CD4-positive, alpha-beta T cell treated with Interleukin-12 subunit alpha and Interleukin-12 subunit beta, for 1 hour (primary cell): ENCODE results near the gene RANBP1.

Experiments used
- DNase-seq: peaks from one replicate; pipeline ENCODE4 v3.0.0-alpha.2; 2020

Gene RANBP1

DNA sequence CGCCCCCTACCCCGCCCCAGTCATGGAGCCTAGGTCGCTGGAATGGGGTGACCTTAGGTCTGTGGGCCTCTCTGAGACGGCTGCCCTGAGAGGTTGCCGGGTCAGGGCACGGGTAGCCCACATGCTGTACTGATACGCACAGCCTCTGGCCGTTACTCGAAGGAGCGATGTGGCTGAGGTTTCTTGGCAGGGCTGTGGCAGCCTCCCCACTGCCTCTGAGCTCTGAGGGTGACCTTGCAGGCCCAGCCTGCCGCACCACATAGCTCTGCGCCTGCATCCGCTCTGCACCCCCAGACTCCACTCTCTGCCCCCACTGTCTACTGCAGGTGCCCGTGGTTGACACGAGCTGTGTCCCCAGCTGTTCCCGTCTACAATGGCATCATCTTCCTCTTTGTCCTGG is 23.0 kb downstream of the RANBP1 start:
- no peak for DNase-seq

DNA sequence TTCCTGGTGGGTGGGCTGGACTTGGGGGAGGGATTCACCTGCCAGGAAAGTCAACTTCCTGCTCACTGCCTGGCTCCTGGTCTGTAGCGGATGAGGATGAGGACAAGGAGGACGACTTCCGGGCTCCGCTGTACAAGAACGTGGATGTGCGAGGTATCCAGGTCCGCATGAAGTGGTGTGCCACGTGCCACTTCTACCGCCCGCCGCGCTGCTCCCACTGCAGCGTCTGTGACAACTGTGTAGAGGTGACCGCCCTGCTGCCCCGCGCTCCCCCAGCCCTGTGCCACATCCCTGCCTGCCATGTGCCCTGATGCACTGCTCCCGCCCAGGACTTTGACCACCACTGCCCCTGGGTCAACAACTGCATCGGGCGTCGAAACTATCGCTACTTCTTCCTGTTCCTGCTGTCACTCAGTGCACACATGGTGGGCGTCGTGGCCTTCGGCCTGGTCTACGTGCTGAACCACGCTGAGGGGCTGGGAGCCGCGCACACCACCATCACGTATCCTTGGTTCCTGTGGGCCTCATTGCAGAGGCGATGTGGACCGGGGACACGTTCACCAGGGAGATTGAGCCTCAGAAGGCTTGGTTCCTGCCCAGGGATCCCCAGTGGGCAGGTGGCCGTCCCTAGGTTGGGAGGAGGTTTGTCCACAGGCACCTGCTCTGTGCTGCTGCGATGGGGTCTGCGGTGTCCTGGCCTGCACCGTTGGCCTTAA is 23.6 kb downstream of the RANBP1 start:
- DNase-seq, result no peak

DNA sequence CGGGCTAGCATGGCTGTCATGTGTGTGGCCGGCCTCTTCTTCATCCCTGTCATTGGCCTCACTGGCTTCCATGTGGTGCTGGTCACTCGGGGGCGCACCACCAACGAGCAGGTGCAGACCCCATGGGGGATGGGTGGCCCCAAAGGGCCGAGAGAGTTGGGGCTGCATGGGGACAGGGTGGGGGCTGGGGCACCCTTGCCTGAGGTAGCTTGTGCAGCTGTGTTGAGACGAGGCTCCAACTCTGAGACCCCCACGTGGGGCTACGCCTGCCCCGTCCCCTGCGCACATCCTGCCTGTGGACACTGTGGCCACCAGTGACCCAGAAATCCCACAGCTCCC is 24.2 kb downstream of the RANBP1 start:
- no peak for DNase-seq

DNA sequence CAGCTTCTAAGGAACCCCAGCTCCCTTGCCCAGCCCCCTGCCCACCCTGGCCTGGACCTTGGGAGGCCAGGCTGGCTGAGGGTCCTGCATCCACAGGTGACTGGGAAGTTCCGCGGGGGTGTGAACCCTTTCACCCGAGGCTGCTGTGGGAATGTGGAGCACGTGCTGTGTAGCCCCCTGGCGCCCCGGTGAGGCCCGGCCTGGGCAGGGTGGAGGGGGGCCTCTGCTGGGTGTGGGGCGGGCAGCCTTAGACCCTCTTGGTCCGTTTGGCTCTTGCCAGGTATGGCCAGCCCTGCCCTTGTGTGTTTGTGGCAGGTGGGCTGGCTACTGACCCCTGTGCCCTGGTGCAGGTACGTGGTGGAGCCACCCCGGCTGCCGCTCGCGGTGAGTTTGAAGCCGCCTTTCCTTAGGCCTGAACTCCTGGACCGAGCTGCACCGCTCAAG is 24.6 kb downstream of the RANBP1 start:
- DNase-seq, result no peak

DNA sequence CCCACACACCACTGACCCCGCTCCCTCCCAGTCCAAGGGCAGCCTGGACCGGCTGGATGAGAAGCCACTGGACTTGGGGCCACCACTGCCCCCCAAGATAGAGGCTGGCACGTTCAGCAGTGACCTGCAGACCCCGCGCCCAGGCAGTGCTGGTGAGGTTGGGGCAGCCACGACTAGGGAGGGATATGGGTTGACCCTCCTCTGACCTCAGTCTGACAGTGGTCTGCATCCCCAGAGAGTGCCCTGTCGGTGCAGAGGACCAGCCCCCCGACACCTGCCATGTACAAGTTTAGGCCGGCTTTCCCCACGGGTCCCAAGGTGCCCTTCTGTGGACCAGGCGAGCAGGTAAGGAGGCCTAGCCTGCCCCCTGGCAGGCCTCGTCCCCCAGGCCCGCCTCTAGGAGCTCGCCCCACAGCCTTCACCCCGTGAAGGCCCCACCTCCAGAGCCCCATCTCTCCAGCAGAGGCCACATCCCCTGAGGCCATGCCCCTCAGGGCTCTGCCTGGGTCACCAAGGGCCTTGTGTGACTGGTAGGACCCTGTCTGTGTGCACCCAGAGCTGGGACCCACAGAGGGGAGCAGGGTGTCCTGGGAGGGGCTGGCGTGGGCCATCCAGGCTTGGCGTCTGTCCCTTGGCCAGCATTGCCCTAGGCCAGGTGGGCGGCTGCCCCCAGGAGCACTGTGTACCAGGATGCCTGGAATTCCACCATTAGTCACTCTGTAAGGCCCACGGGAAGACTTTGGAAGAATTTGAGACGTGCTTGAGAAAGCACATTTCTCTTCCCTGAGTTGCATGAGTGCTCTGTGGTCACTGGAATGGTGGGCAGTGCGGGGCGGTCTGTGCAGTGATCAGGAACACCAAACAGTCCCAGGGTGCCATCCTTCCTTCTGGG is 25.5 kb downstream of the RANBP1 start:
- no peak for DNase-seq

DNA sequence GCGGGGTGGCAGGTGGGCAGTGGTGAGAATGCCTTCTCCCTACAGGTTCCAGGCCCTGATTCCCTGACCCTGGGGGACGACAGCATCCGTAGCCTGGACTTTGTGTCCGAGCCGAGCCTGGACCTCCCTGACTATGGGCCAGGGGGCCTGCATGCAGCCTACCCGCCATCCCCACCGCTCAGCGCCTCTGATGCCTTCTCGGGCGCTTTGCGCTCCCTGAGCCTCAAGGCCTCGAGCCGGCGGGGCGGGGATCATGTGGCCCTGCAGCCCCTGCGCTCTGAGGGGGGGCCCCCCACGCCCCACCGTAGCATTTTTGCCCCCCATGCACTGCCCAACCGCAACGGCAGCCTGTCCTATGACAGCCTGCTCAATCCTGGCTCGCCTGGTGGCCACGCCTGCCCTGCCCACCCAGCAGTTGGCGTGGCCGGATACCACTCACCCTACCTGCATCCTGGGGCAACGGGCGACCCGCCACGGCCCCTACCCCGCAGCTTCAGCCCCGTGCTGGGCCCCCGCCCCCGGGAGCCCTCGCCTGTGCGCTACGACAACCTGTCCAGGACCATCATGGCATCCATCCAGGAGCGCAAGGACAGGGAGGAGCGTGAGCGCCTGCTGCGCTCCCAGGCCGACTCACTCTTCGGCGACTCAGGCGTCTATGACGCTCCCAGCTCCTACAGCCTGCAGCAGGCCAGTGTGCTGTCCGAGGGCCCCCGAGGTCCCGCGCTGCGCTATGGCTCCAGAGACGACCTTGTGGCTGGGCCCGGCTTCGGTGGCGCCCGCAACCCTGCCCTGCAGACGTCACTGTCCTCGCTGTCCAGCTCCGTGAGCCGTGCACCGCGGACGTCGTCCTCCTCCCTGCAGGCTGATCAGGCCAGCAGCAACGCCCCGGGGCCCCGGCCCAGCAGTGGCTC is 27.1 kb downstream of the RANBP1 start:
- DNase-seq, result no peak

DNA sequence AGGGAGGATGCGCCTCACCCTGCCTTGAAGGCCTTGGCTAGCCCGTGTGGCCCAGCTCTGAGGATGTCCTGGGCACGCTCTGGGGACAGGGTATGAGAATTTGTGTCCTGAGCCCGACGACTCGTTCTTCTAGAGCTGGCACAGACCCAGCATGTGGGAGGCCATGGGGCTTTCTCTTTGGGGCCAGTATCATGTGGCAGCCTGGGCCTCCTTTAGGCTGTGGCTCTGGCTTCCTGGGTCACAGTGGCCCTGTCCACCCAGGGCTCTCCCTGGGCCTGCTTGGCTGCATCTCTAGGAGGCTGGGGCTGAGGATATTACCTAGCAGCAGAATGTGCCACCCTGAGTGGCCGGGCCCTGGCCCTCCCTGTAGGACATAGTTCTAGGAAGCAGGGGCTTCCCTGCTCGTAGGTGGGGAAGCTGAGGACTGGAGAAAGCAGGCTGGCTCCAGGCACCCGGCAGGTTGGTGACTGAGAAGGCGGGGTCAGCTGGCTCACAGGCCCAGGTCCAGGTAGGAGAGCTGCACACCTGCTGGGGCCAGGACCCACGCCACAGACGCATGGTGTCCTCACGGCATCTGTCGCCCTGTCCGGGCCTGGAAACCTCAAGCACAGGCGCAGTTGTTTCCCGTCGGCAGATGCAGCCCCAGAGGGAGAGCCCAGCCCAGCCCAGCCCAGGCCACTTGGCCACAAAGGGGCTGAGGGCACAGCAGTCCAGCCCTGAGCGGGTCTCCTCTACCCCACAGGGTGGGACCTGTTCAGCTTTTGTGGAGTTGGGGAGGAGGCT is 28.2 kb downstream of the RANBP1 start:
- DNase-seq, result no peak

DNA sequence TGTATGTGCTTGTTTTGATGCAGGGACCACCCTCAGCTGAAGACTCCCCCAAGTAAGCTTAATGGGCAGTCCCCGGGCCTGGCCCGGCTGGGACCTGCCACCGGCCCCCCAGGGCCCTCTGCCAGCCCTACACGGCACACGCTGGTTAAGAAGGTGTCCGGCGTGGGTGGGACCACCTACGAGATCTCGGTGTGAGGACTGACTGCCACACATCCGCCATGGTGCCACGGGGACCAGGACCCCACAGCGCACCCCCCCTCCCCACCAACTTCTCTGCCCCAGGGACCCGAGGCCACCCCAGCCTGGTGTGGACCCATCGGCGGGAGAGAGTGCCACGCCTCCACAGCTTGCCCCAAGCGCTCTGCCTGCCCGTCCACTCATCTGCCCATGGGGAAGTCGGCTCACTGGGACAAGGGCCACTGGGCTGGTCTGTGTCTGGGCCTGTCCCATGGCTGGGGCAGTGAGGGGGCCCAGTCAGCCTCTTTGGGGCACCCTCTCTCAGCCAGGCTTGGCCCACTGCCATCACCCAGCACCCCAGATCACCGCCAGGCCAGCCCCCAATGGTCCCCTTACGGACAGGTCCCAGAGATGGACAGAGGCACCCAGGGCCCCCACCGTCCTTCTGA is 29.4 kb downstream of the RANBP1 start:
- no peak for DNase-seq

DNA sequence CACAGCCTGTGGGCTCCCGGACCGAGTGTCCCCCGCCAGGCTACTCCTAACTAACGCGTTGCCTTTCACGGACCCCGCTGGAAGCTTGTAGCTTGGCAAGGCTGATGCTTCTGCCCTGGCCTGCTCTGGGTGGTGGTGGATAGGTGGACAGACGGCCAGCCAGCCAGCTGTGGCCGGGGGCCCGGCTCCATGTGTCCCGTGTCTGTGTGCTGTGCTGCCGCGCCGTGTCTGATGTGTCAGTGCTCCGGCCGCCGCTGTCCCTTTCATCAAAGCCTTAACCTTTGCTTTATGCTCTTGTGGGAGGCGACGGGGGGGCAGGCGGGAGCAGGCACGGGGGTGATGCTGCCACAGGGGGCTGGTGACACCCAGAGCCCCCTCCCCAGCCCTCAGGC is 29.9 kb downstream of the RANBP1 start:
- no peak for DNase-seq

DNA sequence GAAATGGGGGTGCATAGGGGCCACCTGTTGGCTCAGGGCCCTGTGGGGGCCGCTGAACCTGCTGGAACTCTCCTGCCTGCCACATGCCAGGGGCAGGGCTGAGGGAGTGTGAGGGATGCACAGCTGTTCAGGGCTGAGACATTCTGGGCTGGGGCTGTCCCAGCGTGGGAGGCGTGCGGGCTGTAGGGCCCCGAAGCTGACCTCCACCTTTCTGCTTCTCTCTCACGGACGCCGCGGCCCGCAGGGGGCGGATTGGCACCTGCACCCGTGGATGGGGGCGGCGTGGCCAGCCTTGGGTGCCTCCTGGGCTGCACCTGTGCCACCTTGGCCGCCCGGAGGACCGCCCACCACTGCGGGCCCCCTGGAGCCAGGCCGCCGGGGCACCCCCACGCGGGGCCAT is 30.9 kb downstream of the RANBP1 start:
- no peak for DNase-seq

DNA sequence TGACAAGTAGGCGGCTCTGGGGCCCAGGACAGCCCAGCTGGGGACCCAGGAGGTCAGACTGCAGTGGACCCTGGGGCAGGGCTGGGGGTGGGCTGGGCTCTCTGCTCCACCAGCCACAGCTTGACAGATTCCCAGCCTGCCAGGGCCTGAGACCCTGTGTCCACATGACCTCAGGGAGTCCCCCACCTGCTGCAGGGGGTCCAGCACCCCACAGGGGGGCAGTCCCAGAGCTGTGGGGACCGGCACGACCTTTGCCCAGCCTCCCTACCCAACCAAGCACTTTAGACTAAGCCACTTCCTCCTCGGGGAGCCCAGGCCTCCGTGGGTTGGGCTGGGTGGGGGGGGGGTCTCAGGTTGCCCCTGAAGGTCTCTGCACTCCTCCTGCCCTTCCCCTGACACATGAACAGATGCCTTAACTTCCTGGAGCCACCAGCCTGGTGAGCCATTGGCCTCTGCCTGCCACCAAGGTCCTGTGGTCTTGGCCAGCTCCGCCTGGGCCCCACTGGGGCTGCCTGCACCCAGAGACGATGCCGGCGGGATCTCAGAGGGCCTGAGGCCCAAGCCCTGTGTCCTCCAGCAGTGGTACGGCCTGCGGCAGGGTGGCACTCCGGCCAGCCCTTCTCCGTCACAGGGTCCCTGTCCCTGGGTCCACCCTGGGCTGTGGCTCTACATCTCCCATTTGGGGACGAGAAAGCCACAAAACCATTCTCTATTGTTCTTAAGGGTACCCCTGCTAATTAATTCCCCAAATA is 31.5 kb downstream of the RANBP1 start:
- DNase-seq, result no peak

DNA sequence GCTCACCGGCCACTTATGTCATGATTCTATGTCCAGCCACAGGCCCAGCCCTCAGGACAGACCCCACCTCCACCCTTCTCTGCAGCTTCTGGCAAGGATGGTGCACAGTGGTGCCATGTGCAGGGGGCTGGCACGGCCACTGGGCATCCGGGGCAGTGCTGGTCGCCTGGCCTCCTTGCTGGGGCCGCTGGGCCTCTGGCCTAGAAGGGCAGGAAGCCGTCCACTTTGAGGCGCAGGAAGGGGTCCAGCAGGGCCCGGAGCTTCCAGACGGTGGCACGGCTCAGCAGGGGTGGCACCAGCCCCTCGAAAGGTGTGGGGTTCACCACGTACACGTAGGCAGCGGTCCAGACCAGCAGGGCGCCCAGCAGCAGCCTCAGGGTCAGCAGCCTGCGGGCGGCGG is 32.5 kb downstream of the RANBP1 start:
- DNase-seq, result no peak

DNA sequence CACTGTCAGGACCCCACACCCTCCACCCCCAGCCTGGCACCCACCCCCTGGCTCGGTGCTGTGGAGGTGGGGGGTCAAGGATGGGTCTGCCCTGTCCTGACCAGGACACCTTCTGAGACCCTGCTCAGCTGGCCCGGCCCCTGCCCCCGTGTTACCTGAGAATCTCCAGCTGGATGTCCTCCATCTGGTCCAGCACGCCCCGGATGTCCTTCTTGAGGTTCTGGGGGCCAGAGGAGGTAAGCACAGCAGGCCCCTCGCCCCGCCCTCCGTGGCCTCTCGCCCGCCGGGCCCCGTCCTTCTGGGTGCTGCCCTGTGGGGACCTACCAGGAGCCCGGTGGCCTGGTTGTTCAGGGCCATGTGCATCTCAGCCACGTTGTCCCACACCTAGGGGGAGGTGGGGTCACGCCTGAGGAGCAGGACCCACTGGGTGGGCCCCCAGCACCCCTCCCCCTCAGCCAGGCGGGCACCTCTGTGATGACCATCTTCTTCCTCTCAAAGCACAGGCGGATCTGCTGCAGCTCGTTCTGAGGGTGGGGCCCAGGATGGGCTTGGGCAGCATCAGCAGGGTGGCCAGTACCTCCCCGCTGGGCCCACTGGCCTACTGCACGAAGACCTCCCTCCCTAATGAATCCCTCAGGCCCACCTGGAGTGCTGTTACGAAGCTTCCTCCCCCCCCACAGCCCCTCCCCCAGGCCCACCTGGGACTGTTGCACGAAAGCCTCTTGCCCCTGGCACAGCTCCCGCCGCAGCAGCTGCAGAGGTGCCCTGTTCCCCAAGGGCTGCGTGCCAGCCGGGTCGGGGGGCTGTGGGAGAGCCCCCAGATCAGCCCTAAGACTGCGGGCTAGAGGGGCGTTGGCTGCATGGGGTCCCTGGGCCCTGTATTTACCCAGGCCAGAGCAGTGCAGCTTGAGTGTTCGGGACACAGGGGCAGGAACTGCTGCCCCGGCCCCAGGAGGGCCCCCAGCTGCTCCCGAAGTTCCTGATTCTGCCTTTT is 33.6 kb downstream of the RANBP1 start:
- DNase-seq, result no peak

DNA sequence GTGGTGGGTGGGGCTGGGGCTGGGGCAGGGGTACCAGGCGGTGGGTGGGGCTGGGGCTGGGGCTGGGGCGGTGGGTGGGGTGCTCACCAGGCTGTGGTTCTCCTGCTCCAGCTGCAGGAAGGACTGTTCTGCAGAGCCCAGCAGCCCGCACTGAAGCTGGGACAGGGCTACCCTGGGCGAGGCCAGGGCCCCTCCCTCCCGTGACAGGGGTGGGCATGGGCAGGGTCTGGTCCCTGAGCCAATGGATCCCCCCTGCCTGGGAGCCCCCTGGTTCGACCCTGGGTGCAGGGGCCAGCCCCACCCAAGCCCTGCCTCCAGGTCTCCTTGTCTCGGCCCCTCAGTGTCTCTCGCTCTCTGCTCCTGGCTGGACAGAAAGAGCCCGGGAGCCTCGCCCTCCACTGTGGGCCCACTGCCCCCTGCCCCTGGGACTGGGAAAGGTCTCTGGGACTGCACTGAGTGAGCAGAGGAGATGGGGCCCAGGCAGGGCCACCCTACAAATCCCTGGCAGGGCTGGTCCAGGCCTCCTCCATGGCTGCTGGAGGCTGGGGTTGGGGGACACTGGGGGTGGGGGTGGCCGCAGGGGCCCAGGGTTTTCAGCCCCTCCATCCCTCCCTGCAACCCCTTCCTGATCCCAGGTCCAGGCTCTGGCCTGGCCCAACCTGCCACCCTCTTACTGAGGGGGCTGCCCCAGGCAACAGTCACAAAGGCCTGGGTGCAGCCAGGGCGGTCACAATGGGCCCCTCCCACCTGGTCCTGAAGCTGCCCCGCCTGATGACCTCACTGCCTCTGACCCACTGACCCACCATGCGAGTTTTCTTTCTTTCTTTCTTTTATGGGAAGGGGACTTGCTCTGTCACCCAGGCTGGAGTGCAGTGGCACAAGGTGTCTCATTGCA is 34.7 kb downstream of the RANBP1 start, which contains the start of gene CCDC188:
CCDC188 (minus strand) TSS at position 675 of the 895 bp plus-strand sequence; CDS start at position 606, 69 bp downstream.
- DNase-seq, result no peak

DNA sequence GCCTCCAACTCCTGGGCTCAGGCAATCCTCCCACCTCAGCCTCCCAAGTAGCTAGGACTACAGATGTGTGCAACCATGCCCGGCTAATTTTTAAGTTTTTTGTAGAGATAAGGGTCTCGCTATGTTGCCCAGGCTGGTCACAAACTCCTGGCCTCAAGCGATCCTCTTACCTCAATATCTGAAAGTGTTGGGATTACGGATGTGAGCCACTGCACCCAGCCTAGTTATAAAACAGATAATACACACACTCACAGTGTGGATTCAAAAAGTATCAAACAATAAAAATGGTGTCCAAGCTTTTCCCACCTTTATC is 35.3 kb downstream of the RANBP1 start:
- no peak for DNase-seq

DNA sequence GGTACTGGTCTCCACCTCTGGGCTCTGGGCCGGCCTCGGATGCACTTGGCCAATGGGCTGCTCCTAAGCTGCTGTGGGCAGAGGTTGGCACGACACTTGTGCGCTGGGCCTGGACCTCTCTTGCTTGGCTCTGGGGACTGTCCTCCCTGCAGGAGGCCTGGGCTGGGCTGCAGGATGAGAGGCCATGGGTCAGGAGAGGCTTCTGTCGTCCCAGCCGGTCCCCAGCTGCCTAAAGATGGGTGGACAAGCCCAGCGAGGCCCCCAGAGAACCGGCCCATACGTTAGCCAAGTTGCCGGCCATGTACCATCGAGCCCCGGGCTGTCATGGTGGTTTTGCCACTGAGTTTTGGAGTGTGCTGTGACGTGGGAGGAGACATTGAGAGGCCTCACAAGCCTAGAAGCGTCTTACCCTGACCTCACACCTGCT is 36.6 kb downstream of the RANBP1 start:
- DNase-seq, result no peak

DNA sequence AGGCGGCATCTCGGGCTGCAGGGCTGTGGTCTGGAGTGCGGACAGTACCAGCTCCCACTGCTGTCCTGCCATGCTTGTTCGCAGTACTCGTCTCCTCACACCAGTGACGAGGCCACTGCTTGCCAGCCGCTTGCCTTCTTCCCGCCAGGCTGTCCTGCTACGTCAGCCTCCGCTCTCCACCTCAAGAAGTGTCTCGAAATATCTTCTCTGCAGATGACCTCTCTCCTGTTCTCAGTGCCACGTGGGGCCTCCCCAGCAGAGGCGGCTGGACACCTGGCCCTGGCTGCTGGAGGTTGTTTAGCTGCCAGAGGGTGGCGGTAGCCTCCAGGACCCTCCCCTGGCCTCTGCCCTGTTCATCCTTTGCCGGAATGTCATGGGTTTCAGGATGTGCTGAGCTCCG is 38.0 kb downstream of the RANBP1 start:
- DNase-seq, result no peak

DNA sequence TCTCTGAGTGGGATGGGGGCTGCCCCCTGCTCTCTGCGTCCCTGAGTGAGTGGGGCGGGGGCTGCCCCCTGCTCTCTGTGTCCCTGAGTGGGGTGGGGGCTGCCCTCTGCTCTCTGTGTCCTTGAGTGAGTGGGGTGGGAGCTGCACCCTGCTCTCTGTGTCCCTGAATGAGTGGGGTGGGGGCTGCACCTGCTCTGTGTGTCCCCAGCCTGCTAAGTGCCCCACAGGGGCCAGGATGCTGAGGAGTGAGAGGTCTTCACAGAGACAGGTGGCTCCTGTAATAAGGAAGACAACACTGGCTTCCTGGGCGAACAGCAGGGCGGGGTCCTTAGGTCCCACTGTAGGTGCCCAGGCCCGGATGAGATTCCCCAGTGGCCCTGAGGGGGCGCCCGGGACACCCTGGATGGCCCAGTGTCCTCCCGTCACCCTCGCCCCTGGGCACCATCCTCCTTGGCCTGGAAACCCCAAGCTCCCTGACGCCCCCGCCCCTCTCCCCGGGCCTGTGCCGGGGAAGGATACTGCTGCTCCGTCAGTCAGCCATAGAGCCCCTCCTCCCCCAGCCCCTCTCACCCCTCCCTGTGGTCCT is 38.8 kb downstream of the RANBP1 start:
- DNase-seq, result no peak
